HG02798 (cell line): ENCODE measurements around the gene GYS2.
"Not testable (repeated sequence)": the region's sequence is repeated elsewhere in the genome, so short reads cannot be mapped to it uniquely, and the experiment has no call there.

Source experiments
- ATAC-seq: cut with Tn5 transposase; IDR thresholded peaks from one replicate; pipeline ENCODE4 v1.9.1; 2021; ENCODE audit warnings: mild to moderate bottlenecking; ENCODE audit not compliant: unreplicated experiment, poor library complexity

Gene GYS2

DNA sequence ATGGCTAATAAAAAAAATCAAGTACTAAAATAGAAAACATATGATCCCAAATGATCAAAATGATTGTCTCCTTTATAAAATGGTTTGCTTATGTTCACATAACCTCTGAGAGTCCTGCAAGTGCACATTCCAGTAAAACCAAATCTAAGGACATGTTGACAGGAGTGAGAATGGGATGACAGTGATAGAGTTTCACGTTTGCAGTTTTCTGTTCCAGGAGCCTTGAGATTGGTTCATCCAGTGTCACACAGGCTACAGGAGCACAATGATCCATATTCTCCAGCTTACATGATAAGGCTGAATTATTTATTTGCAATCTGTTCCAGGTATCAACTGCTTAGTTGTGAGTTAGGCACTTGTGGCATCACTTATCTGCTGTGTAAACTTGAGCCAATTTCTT lies 1.5 kb upstream of the GYS2 start:
- no peak for ATAC-seq

DNA sequence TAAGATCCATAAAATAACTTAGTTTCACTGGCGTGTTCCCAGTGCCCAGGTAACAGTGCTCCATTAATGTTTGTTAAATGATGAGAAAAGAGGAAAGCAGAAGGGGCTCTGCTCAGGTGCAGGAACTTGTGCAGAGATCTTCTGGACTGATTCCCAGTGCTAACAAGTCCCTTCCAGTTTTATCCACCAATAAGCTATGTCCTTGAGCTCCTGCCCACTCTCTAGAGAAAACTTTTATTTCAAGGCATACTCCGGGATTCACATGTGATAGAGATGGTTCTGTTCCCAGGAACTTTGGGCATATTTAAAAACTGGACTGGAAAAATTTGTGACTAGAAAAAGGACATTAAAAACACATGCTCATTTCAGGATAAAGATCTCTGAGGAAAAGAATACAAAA lies 1.9 kb downstream of the GYS2 start:
- ATAC-seq: no peak

DNA sequence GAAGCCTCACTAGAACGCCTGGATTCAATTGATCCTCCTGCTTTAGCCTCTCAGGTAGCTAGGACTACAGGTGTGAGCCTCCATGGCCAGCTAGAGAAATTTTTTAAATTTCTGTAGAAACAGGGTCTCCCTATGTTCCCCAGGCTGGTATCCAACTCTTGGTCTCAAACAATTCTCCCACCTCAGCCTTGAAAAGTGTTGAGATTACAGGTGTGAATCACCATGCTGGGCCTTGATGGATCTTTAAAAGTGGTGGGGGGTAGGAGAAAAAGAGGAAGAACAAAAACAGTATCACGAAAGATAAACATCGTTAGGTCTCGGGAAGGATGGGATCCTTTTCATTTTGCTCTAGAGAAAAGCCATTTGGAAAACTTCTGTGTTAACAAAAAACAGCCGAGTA lies 4.5 kb downstream of the GYS2 start:
- ATAC-seq: no peak

DNA sequence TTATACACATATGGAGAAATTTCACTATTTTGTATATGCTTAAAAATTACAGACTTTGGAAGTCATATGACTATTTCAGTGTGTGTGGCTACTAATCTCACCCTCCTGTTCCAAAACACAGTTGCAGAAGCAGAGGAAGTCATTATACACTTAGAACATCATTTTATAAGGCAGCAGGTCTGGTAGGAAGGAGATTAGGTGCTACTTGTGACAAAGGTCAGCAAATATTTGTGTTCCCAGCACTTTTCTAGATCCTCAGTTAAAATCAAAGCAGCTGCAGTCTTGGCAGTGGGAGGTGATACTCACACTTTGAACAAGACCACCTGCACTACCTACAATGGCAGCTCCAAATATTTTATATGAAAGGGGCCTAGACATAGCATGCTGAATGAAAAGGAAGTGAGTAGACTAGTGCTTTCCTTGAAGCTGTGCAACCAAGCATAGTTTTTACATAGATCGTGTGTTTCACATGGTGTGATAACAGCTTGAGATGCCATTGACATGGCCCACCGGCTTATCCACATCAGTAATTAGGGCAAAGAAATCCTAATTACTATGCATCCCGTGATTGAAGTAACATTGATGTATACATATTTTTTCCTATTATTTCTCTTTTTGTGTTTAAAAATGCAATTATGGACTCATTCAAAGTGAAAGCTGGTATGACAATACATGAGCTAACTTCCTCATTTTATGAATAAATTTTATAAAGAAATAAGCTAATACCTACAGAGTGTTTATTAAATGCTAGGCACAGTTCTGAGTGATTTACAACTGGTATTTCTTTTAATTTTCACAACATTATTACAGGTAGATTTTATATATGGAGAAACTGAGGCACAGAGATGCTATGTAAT lies 5.3 kb downstream of the GYS2 start:
- no peak for ATAC-seq

DNA sequence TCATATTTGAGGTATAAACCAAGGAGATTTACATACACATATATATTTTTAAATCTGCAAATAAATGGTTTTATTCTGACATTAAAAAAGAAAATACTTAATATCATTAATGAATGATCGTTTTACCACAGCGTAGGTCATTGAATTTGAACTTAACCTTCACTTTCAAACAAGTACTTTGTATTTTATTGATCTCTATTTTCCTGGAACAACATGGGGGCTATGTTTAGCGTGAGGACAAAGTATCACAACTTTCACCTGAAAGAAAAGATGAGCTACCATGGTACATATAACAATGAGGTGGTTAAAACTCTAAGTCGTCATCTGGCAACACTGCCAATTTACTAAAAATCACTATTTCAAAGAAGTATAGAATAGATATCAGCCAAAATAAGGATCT lies 6.0 kb downstream of the GYS2 start:
- ATAC-seq: no peak

DNA sequence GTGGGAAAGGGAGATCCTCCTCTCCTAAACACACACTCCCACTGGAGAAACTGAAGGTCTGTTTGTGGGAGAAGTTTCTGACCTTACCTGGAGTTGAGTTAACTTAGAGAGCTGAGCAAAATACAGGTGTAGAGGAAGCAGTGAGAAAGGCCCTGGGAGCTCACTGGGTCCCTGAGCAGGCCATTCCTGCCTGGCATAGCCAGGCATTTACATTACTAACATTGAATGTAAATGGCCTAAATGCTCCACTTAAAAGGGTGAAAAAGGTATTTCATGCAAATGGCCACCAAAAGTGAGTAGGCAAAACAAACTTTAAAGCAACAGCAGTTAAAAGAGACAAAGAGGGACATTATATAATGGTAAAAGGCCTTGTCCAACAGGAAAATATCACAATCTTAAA lies 9.3 kb downstream of the GYS2 start:
- not testable (repeated sequence) for ATAC-seq

DNA sequence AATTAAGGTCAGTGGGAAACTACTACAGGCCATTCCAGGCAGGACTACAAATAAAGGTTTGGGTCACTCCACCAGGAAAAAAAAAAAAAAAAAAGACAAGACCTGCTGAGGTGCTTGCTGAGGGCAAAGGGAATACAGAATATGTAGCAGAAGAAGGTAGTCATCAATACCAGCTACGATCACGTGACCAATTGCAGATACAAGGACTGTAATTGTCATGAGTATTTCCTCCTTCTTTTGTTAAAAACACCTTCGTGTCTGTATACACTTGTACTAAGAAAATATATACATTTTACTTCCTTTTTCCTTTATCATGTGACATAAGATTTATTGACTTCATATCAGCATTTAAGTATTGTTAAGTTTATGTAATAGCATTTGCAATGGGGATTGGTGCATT lies 19.2 kb downstream of the GYS2 start:
- no peak for ATAC-seq

DNA sequence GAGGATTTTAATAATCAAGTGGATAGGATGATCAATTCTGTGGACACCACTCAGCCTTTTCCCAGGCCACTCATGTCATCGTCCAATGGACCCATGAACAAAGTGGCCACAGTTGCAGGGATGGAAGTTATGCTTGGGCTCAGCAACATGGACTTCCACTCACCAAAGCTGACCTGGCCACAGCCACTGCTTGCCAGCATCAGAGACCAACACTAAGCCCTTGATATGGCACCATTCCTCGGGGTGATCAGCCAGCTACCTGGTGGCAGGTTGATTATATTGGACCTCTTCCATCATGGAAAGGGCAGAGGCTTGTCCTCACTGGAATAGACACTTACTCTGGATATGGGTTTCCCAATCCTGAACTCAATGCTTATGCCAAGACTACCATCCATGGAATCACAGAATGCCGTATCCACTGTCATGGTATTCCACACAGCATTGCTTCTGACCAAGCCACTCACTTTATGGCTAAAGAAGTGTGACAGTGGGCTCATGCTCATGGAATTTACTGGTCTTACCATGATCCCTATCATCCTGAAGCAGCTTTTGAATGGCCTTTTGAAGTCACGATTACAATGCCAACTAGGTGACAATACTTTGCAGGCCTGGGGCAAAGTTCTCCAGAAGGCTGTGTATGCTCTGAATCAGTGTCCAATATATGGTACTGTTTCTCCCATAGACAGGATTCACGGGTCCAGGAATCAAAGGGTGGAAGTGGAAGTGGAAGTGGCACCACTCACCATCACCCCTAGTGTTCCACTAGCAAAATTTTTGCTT lies 20.1 kb downstream of the GYS2 start:
- not testable (repeated sequence) for ATAC-seq

DNA sequence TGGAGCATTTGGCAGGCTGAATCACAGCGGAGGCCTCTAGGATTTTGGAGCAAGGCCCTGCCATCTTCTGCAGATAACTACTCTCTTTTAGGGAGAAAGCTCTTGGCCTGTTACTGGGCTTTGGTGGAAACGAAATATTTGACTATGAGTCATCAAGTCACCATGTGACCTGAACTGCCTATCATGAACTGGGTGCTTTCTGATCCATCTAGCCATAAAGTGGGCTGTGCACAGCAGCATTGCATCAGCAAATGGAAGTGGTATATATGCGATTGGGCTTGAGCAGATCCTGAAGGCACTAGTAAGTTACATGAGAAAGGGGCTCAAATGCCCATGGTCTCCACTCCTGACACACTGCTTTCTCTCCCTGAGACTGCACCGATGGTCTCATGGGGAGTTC lies 21.1 kb downstream of the GYS2 start:
- ATAC-seq: no peak

DNA sequence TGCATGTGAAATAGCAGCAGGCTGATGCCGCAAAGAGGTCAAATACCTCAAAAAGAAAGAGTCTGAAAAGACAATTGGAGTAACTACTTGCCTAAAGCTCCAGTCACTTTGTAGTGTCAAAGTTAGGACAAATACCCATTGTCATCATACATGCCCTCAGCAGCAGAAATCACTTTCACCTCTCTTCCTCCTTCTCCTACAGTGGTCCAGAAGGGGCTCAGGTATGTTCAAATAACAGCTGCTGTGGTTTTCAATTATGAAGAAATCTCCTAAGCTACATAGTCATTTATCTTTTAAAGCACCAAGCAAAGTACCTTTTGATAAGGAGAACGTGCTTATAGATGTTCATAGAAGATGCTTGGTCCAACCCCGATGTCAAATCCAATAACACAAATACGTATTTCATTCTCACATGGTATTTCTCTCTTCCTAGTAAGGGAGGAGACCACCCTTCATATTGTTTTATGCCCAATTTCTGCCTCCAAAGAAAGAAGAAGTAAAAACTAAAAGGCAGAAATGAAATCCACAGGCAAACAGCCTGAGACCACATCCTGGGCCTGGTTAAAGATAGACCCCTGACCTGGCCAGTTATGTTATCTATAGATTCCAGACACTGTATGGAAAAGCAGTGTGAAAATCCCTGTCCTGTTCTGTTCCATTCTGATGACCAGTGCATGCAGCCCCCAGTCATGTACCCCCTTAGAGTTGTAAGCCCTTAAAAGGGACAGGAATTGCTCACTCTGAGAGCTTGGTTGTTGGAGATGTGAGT lies 23.7 kb downstream of the GYS2 start:
- ATAC-seq: no peak

DNA sequence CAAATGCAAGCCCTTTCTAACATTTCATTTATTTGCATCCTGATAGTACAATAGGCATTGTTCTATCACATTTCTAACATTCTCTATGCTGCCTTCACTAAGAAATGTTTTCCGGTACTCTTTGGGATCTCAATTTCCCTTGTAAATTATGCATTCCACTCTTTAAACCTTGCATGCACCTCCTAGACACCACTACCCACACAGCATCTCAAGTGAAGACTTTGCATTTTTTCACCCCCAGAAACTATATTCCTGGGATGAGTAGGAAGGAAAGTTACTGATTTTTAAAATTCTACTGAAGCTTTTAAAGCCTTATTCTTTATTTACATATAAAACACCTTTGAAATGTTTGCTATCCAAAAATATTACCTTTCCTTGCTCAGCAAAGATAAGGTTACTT lies 27.1 kb downstream of the GYS2 start:
- ATAC-seq: no peak

DNA sequence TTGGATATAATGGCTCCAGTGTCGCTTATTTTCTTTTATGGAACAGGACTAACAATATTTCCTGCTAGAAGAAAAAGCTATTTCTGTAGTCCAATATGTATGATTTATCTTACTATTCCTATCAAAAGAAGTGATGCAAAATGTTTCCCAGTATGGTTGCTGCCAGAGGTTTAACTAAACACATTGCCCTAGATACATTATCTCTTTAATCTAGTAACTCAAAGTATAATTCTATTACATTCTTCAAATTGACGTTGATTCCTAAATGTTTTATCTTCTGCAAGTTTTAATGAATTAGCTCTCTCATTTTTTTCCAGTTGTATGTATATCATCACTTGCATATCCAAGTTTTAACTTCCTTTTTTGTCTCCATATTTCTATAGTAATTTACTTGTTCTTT lies 28.2 kb downstream of the GYS2 start:
- ATAC-seq: no peak

DNA sequence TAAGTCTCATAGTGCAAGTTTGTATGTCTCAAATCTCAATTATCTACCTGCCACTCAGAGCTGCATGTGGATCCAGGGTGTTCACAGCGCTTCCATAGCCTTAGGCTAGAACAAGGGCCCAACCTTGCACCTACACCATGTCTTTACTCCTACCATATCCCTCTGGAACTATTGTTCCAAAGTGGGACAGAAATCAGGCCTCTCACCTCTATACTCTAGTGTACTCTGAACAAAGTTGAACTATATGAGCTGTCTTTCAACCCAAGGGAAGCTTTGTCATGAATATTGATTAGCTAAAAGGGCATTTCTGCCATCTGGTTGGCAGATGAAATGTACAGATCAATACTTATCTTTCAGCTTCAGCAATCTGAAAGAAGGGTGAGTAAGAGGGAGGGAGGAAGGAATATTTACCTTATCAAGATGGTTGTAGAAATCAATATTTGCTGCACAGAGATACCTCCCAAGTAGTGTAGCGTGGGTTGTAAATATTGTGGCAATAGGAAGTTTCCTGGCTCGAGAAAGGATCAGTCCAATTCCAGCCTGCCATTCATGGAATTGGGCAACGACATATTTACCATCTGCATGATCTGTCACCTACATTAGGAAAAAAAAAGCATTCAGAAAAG lies 30.8 kb downstream of the GYS2 start:
- no peak for ATAC-seq

DNA sequence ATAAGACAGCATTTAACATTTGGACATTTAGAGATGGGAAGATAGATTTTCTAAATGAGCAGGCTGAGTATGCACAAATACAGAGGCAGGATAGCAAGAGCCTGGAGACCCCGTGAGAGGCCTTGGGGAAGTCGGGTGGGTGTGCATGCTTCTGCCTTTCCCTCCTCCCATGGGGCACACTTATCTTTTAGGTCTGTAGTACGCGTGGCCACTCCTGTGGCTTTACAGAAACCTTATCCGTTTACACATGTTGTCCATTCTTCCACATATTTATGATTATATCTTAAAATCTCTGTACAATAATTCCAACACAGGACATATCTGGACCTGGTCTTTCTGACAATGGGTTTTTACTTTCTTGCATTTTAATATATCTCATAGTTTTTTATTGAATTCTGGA lies 33.6 kb downstream of the GYS2 start:
- no peak for ATAC-seq

DNA sequence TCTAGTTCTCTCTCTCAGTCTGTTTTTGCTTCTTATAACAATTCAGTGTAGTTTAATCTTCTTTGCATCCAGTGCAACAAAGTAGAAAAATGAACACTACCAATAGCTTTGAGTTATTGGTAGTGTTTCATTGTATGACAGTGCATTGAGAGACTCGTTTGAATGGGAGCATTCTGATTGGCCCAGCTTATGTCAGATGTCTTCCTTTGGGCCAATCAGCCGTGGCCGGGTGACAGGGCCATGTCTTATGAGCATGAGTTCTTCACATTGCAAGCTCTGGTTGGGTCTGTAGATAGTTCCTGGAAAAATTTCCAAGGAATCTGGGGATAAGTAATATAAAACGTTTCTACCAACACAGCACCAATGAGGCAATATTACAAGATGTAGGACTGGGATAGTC lies 36.5 kb downstream of the GYS2 start:
- no peak for ATAC-seq

DNA sequence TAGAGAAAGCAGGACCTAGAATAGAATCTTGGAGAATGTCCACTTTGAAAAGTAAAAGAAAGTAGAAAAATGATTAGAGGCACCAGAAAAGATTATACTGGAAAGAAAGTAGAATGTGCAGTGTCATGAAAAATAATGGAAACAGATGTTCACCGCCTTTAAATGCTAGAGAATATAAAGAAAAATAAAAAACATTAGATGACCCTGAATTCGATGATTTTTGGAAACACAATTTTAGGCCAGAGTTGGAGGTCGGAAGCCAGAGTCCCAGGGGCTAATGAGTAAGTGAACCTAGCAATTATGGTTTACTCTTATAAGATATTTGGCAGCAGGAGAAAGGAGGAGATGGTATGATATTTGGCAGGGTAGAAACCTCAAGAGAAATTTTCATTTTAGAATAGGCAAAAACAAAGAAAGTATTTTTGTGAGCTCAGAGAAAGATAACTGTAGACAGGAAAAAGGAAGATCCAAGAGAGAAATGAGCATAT lies 37.7 kb downstream of the GYS2 start:
- ATAC-seq: no peak

DNA sequence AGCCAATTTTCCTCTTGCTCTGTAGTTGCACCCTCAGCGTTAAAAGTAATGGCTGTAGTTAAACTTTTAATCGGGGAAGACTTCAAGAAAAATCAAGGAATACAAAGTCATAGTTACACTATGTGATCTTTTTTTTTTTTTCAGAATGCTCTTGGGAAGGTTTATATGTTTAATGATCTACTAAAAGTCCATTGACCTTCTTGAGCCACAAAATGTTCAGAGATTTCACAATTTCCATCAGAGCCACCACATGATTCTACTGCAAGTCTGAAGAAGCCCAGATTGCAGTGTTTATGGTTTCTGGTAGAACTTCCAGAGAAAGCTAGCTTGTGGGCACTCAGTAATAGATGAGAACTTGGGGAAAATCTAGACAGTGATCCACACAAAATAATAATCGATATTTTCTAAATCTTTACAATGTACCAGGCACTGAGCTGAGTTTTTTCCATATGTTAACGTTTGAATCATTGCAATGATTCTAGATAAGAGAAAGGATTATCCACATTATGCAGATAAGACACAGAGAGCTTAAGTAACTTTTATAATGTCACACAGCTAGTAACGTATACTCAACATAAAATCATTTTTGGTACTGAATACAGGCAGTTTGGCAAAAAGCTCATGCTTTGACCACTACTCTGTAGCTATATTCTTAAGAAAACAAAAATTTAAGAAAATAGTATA lies 38.3 kb downstream of the GYS2 start:
- no peak for ATAC-seq

DNA sequence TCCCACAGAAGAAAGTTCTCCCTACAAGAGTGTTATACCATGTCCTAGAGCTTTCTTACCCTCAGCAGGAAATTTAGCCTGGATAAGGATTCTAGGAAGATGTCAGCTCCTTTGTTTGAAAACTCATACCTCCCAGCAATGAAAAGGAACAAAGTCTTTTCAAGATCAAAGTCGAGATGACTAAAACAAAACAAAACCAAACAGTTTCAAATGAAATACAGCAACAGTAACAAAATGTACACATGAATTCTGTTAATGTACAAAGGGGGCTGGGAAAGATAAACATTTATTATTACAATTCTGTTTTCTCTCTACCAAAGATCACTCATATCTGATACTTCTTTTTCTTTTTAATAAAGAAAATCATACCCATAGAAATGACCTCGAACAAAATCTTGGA lies 41.8 kb downstream of the GYS2 start:
- ATAC-seq: no peak

DNA sequence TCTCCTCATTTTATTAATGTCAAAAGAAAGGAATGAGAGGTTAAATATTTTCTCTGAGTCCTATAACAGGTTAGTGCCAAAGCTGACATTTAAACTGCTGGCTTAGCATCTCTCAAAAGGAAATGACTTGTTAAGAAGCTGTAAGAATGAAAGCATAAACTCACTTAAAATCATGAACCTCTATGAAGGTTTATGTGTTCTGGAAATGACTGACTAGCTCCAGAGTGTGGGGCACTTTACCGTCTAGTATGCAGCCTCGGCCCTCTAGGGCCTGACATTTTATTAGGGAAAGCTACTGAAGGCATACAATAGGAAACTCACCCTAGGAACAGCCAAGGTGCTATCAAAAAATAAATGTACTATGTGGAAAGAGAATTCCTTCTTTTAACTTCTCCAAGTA lies 43.5 kb downstream of the GYS2 start:
- no peak for ATAC-seq
